ENCODE data around the gene HOXB3.
"Not testable (repeated sequence)": the region's sequence is repeated elsewhere in the genome, so short reads cannot be mapped to it uniquely, and the experiment has no call there.

The HOXB3 gene

DNA sequence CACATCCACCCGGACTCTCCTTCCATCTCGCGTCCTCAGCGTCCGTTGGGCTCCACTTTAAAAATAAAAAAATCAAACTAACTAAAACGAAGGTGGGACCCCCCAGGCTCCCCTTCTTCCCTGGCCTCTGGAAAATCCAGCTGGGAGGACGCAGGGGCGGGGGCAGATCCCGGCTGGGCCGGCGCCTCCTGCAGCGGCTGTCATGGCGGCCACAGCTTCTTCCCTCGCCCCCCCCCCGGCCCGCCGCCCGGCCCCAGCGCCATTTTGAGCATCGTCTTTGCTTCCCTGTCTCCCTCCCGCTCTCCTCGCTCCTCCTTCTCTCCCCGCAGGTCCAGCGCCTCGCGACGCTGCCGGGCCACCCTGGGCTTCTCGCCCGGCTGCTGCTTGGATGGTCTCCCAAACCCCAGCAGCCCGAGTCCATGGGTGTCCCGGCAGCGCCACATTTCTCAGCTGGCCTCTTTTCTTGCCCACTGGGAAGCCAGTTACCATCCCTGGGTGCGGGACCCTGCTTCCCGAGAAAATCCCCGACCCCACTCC is 48.4 kb downstream of the HOXB3 start:
- DNase-seq = peak; percentile 53

DNA sequence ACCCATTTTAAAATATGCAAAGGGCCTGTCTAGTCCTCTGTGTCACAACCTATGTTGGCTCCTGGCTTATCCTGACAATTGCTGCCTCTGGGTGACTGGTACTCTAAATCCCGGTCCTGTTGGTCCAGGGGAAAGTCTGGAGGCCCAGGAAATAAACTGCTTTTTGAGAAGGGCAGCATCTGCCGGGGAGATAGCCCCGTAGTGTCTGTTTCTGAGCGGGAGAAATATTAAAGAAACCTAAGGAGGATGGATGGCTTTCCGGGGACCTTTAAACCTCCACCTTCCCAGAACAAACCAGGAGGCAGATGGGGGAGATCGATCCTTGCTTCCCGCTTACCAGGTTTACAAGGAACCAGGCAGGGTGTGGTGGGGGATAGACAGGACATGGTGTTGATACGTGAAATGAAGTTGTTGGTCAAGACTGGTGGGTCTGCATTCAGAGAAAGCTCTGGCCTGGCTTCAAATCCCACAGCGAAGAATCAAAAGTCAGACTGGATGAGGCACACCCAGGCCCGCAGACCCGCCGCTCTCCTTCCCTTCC is 48.9 kb downstream of the HOXB3 start:
- no peak for DNase-seq

DNA sequence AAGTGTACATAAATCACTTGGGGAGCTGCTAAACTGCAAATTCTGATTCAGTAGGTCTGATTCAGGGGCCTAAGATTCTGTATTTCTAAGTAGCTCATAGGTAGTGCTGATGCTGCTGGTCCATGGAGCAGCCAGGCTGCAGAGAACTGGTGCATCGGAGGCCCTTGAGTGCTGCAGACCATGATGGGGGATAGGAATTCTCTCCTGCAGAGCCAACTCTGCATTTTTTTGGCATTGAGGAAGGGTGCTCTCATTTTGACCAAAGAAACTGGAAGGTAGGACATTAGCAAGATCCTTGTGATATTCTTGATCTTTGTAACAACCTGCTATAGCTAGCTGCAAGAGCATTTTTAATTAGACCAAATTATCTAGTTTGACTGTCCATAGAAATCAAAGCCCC is 49.8 kb downstream of the HOXB3 start:
- DNase-seq = no peak

DNA sequence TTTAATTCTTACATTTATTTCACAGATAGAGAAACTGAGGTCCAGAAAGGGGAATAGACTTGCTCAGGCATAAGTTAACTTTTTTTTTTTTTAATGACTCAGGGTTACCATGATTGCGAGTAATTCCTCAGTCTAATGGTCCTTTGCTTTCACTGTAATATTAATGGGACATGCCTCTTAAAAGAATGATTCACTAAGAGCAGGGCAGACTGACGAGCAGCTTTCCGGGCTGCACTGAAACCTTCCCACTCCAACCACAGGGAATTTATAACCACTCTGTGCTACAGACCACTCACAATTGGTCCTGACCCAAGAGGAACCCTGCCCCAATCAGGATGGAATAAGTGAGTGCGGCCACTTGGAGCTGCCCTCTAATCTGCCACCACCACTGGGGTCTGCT is 50.9 kb downstream of the HOXB3 start:
- peak; percentile 71 for DNase-seq

DNA sequence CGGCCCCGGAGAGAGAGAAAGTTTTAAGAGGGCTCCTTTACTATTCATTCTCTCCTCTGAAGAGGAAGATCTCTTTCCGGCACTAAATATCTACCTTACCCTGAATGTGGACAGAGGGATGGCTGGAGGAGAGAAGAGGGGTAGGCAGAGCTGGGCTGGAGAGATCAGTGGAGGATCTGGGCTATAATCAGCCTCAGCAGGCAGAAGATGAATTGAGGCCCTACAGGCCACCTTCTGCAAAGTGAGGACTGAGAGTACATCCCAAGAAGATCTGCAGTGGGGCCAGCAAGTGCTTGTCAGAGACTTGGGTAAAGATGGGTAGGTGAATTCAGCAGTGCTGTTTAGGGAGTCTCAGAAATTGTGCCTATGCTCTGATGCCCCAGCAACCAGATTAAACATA is 52.7 kb downstream of the HOXB3 start:
- no peak for DNase-seq

DNA sequence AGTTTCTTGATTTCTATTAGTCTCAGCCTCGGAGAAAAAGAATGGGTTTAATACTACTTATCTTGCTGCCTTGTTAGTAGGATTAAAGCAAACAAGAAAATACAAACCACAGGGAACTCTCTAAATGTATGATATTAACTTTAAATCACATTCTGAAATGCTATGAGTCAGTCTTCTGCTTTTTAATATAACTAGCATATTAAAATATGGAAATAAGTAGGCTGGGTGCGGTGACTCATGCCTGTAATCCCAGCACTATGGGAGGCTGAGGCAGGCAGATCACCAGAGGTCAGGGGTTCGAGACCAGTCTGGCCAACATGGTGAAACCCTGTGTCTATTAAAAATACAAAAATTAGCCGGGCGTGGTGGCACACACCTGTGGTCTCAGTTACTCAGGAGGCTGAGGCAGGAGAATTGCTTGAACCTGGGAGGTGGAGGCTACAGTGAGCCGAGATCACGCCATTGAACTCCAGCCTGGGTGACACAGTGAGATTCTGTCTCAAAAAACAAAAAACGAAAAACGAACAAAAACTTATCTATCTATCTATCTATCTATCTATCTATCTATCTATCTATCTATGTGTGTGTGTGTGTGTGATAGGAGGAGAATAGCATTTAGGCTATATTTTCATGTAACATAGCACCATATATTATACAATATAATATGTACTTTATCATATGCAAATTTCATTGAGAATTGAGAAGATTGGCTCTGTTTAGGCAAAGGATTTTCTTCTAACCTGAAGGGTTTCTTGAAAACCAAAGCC is 54.1 kb downstream of the HOXB3 start:
- not testable (repeated sequence) for DNase-seq

DNA sequence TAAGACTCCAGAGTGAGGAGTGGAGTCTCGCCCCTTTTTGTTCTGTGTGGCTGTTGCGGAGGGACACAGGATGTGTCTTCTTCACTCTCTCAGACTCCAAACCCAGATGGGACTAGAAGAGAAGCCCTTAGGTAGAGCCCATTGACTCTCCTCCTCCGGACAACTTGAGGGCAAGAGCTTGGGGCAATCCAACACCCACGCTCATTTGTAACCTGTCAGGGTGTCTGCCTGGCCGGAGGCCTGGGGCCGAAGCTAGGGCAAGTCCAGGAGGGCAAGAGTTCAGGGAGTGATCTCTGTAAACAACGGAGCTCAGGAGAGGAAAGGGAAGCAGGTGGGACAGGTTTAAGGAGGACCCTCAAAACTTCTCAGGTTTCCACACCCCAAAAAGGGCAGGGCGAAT is 57.8 kb downstream of the HOXB3 start:
- DNase-seq = peak; percentile 2

DNA sequence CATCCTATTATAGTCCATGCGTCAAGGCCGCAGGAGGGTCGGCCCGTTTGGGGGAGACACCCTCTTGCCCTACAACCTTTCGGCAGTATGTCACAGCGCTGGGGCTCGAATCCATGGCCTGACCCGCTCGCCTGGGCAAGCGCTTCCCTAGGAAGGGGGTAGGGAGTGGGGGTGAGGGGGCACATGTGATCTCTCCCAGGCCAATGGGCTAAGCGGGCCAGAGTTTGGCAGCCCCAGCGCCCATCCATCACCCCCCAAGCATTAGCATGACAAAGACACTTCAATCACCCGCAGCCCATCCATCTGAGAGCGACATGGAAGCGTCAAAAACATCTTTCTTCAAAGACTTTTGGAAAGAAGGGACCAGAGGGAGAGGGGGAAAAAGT is 59.2 kb downstream of the HOXB3 start, which contains the start of gene HOXB1:
Gene HOXB1, minus strand, starts transcription at position 125 of the 386 bp plus-strand sequence. Its CDS starts 107 bp downstream, at position 18.
- DNase-seq = no peak

DNA sequence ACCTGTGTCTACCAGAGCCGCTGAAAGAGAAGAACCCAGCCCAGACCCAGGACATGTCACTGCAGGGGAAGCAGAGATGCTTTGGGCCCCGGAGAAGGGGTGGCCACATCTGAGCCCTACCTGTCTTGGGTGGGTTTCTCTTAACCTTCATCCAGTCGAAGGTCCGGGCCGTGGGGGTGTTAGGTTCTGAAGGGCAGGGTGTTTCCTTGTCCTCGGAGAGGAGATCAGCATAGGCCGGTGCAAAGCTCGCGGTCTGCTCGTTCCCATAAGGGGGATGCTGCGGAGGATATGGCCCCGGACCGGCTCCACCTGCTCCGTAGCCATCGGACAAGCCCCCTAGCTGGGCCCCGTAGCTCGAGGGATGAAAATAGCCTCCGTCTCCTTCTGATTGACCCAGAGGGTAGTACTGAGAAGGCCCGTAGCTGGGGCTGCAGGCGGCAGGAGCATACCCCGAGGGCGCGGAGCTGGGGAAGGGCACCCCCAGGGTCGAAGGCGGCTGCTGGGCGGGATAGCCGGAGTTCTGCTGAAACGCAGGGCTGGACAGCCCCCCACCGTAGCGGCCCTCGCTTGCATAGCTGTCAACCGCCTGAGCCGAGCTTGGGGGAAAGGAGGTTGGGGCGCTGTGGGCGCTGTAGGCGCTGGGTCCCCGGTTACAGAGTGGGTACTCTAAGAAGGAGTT is 59.7 kb downstream of the HOXB3 start:
- no peak for DNase-seq

DNA sequence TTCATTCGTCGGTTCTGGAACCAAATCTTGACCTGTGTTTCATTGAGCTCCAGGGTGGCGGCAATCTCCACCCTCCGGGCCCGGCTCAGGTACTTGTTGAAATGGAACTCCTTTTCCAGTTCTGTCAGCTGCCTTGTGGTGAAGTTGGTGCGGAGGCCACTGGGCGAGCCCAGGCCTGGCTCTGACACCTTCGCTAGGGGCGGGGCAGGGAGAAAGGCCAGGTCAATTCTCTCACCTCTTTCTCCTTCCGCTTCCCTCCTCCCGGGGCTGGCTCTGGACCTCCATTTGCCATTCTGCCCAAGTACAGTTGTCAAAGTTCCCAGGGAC is 60.4 kb downstream of the HOXB3 start:
- DNase-seq = no peak

DNA sequence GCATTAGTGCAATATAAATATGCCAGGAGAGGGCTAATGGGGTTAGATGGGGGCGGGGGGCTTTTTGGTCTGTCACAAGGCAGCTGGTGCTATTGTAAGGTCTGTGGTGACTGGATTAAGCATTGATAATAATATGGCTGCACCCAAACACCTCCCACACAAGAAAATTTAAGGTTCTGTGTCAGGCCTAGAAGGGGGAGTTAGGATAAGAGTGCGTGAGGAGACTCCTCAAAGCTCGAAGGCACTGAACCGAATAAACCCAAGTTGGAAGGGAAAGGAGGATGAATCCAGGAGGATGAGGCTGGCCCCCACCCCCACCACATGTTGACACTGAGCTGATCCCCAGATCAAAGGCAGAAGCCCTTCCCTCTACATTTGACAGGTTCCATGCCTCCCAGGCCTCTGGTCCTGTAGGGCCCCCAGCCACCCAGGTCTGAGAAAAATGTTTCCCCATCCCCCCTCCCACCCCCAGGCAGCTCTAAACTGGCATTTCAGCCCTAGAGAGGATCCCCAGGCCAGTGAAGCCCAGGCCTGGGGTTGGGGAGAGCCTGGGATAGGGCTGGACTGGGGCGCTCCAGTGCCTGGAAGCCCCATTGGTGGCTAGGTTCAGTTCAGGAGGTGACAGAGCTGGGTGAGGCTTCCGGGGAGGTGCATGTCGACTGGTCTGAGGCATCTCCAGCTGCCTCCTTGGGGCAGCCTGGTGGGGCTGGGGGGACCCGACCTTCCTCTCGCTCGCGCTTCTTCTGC is 60.9 kb downstream of the HOXB3 start:
- DNase-seq = peak; percentile 0

DNA sequence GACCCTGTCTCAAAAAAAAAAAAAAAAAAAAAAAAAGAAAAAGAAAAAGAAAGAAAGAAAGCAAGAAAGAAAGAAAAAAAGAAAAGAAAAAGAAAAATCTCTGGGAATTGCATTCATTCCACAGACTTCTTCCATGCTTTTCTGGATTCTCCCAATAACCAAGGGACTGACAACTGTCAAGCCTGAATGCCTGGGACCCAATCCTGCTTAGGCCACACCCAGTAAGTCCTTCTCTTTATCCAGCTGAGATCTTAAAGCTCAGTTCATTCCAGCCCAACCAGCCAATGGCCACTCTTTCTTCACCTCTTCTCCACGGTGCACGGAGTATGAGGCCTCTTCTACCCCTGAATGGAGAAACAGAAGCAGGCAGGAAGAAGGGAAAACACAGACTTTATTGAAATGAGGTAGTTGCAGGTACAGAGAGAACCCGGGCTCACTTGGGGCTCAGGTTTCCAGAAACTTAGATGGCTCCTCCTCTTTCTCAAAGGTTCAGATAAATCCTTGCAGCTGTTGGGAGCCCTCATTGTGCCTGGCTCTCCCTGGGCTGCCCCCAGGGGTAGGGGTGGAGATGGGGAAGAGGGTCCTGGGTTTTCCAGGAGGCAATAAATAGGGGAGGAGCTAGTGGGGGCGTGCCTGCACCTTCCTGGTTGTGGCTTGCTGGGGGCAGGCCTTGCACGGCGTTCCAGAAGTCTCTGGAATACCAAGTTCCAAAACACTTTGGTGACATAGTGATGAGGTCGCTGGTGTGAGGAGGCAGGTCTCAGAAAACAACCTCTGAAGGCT is 61.7 kb downstream of the HOXB3 start:
- peak; percentile 0 for DNase-seq

DNA sequence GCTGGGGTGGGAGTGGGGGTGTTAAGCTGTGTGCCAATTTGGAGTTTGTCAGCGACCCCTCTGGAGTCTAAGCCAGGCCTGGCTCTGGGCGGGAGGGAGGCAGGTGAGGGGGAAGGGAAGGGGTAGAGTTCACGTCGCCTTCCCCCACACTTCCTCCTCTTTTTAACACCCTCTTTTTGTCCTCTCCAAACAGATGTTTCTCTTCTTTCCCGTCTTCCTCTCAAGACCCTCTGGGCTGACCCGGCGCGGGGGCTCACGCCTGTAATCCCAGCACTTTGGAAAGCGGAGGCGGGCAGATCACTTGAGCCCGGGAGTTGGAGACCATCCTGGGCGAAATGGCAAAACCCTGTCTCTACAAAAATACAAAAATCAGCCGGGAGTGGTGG is 62.5 kb downstream of the HOXB3 start:
- DNase-seq = no peak

DNA sequence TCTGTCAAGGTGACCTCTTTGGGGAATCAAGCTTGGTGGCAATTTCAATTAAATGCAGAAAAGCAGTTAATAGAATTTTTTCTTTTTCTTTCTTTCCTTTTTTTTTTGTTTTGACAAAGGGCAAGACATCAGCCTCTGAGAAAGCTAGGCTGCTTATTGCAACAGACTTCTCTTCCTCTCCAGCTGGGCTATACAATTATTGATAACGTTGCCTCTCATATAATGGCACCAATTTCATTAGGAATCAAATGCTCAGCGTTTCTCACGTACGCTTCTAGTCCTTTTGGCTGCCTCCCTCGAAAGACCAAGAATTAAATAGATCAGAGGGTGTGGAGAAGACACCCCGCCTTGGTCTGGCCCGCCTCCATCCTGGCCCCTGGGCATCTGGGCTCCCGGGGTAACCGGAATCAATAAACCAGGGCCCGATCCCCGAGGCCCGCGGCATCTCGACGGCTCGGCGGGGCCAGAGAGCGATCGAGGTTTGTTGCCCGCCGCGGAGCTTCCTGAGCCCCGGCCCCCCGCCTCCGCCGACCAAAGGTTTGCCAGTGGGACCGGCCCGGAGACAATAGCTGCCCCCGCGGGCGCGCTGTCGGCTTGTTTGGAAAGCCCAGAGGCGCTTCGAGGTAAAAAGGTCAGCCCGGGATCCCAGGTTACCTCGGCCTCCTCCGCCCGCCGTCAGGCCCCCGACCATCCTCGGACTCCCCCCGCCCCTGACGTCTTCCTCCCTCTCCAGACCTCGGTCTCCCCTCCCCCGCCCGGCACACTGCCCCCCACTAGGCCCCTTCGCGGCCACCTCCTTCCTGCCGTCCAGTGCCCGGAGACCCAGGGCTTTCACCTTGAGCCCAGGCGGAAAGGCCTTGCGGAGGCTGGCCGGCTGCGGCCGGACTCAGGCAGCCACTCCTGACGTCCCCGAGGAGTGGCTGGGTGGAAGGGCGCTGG is 63.2 kb downstream of the HOXB3 start:
- no peak for DNase-seq

DNA sequence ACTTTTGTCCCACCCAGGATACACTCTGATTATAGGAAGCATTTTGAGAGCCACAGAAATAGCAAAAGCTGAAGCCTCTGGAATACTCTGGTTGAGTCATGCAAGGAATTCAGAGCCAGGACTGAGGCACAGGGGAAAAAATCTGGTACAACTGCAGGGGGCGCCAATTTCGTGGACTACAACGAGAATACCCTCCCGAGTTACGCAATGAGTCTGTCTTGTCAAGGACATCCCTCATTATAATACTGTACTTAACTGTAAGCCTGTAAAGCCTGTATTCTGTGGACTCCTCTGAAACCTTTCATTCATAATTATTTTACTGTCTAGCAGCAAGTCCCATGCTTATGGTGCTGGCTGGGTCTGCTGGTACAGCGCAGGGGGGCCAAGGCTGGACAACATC is 67.0 kb downstream of the HOXB3 start:
- DNase-seq = no peak

DNA sequence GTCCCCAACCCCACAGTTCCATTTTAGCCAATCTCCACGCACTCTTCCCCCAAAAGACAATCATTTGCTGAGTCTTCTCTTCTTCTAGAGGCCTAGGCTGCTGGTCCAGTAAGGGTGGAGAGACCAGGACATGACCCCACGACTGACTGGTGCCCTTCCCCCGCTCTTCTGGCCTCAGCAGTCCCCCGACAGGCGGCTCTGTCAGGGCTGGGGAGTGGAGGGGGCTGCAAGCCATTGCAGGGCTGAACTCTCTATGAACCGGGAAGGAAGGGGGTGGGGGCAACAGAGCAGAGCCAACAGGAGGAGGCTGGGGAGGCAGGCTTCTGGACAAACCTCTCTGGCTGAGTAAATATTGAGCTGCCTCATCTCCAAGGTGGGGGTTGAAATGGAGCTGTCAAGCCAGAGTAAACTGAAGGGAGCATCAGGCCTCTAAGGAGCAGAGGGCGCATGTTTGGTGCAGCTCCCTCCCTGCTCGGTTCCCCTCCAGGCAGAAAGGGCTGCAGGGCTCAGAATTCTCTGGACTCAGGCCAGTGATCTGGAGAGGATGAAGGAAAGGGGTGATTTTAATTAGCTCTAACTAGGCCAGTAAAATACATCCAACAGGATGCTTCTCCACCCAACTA is 67.9 kb downstream of the HOXB3 start:
- DNase-seq = peak; percentile 68

DNA sequence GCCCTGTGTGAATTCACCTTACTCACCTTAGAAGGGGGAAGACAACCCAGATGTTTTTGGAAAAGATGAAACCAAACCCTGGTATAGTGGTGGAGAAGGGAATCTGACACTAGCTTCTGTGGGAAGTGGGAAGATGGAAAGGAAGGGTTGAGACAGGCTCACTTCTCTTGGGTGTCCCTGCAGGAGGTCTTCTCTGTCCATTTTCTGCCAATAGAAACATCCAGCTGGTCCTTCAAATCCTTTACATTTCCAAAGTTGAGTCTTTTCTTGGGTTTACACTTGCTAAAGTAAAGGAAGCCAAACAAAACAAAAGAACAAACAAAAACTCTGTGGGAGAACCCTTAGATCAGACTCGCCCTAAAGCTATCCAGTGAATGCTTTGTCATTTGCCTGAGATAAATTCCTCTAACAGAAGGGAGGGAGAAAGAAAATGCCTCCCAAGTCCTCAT is 69.4 kb downstream of the HOXB3 start:
- DNase-seq = peak; percentile 62

DNA sequence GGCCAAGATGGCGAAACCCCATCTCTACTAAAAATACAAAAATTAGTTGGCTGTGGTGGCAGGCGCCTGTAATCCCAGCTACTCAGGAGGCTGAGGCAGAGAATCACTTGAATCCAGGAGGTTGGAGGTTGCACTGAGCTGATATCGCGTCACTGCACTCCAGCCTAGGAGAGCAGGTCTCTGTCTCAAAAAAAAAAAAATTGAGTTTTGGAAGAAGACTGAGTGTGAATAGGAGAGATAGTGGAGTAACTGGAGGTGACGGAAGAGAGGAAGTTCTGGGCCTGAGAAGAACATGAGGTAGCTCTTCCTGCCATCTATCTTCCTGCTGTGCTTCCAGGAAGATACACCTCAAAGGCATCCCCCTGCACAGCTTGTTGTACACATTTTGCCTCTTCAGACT is 70.6 kb downstream of the HOXB3 start:
- DNase-seq = no peak

DNA sequence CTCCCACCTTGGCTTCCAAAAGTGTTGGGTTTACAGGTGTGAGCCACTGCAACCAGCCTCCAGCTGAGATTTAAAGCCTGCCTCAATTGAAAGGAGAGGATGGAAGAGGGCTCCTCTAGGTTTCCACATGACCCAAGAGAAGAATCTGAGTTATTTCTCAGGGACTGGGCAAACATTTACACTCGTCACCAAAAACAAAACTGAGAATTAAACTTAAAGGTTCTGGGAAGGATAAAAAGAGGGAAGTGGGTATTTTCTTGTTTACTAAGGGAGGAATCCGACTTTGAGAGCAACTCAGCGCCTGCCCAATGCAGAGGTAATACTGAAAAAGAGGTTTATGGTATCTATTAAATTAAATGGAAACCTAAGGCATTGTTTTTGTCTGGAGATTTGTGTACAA is 72.6 kb downstream of the HOXB3 start:
- DNase-seq = no peak

DNA sequence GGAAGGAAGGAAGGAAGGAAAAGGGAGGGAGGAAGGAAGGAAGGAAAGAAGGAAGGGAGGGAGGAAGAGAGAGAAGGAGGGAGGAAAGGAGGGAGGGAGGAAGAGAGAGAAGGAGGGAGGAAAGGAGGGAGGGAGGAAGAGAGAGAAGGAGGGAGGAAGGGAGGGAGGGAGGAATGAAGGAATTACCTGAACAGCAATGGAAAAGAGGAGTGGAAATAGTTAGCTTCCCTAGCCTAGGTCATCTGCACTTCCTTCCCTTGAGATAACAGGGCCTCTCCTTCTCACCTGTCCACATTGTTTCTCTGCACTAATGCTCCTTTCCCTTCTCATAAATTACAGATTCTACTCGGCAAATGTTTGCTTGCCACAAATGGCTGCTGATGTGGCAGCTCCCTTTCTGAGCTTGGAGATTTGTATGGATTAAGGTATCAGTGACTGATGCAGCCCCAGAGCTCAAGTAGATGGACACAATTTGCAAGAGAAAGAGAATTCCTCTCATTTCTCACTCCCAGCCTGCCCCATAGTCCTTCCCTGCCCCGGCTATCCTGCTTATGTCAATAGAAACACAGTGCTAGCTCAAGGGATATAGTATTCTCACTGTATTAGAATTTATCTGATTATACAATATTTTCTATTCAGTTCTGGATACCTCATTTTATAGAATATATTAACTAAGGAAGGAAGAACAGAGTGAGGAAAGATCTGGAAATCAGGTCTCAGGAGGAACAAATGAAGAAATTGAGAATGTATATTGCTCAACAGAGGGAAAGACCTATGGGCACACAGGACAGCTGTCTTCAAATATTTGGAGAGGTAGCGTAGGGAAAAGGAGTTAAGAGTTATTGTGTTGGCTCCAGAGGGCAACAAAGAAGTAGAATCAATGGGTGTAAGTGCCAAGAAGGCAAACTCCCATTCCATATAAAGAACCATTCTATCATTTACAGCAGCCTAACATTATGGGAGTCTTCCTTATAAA is 73.8 kb downstream of the HOXB3 start:
- no peak for DNase-seq
